Effector CD8-positive, alpha-beta T cell (primary cell): Measurements from ENCODE around the gene PCSK5.

ENCODE experiments used
- DNase-seq: peaks from one replicate; lab custom pipeline; 2025; lab: John Stamatoyannopoulos, UW

PCSK5 gene

GRCh38 chr9:76191493-76191892 lies 301.0 kb downstream of the PCSK5 start:
- no peak for DNase-seq

- no peak for DNase-seq
Observed at GRCh38 chr9:76192013-76192412, 301.5 kb downstream of the PCSK5 start.

GRCh38 chr9:76194896-76195295 lies 304.4 kb downstream of the PCSK5 start:
- DNase-seq, result no peak

GRCh38 chr9:76198336-76198735 lies 307.9 kb downstream of the PCSK5 start:
- no peak for DNase-seq

GRCh38 chr9:76200315-76200714 lies 309.8 kb downstream of the PCSK5 start:
- DNase-seq, result no peak

GRCh38 chr9:76200745-76201144 lies 310.3 kb downstream of the PCSK5 start:
- no peak for DNase-seq

- no peak for DNase-seq
Observed at GRCh38 chr9:76203373-76203772, 312.9 kb downstream of the PCSK5 start.

GRCh38 chr9:76206821-76207220 lies 316.3 kb downstream of the PCSK5 start:
- DNase-seq, result no peak

- no peak for DNase-seq
Observed at GRCh38 chr9:76213751-76214150, 323.3 kb downstream of the PCSK5 start.

- DNase-seq, result no peak
Observed at GRCh38 chr9:76215066-76215465, 324.6 kb downstream of the PCSK5 start.

GRCh38 chr9:76216161-76216649 lies 325.7 kb downstream of the PCSK5 start:
- DNase-seq, result no peak

GRCh38 chr9:76218117-76218885 lies 327.8 kb downstream of the PCSK5 start:
- no peak for DNase-seq

- DNase-seq, result no peak
Observed at GRCh38 chr9:76218886-76219445, 328.5 kb downstream of the PCSK5 start.

- DNase-seq, result no peak
Observed at GRCh38 chr9:76219560-76220151, 329.2 kb downstream of the PCSK5 start.

GRCh38 chr9:76221423-76221822 lies 330.9 kb downstream of the PCSK5 start:
- no peak for DNase-seq

- no peak for DNase-seq
Observed at GRCh38 chr9:76223749-76224340, 333.4 kb downstream of the PCSK5 start.

GRCh38 chr9:76227156-76227555 lies 336.7 kb downstream of the PCSK5 start:
- DNase-seq, result no peak

GRCh38 chr9:76231001-76231400 lies 340.5 kb downstream of the PCSK5 start:
- DNase-seq, result no peak

GRCh38 chr9:76232861-76233489 lies 342.5 kb downstream of the PCSK5 start:
- DNase-seq, result no peak

- DNase-seq, result no peak
Observed at GRCh38 chr9:76240578-76240977, 350.1 kb downstream of the PCSK5 start.

GRCh38 chr9:76245518-76245917 lies 355.0 kb downstream of the PCSK5 start:
- no peak for DNase-seq

- DNase-seq, result no peak
Observed at GRCh38 chr9:76246680-76247079, 356.2 kb downstream of the PCSK5 start.
